ENCODE data around the gene OXSR1. TPM values are rescaled to one million over a fixed set of nuclear protein-coding genes. Genes with fewer than 3 reads are reported as not detected.

The OXSR1 gene
- total RNA-seq, 4 donors from 2014 or later = 37.9 to 50.0 (median 43.2) TPM

GRCh38 chr3:38264353-38264771 is 99.0 kb downstream of the OXSR1 start:
- in situ Hi-C loops (cut with MboI; ENCODE audit: low sequenced_read_pairs in 4 of 4) (no loop called here), intact Hi-C loops (cut with DNase I; ENCODE audit: low total_unique reads) (no loop called here)
- TF ChIP-seq CTCF (IDR thresholded peaks at IDR 0.05 in 4 of 5, conservative IDR thresholded peaks at IDR 0.05 in 1 of 5) (no peak), POLR2A (IDR thresholded peaks at IDR 0.05) (no peak)
- Histone ChIP-seq H3K27me3 (no peaks in the 10 kb centered on the region), H3K9me3 (no peaks in the 10 kb centered on the region), H3K4me1 (peaks cover 17 to 24% of the 10 kb centered on the region in 2 donors), H3K4me3 (no peak overlapping the region), H3K27ac (peak overlapping the region in 2 of 4 donors; percentile 25 to 62), H3K36me3 (no peaks in the 10 kb centered on the region)
- ATAC-seq = peak; percentile 76 to 89
- DNase-seq = peak in 1 of 2 donors; percentile 56

GRCh38 chr3:38264779-38265178 is 99.4 kb downstream of the OXSR1 start:
- DNase-seq = no peak
- H3K4me1 ChIP-seq = peaks cover 17 to 24% of the 10 kb centered on the region in 2 donors
- H3K9me3 ChIP-seq = no peaks in the 10 kb centered on the region
- H3K4me3 ChIP-seq = no peak overlapping the region
- no peak for TF ChIP-seq CTCF (IDR thresholded peaks at IDR 0.05 in 4 of 5, conservative IDR thresholded peaks at IDR 0.05 in 1 of 5)
- no peak for TF ChIP-seq POLR2A (IDR thresholded peaks at IDR 0.05)
- intact Hi-C loops (cut with DNase I; ENCODE audit: low total_unique reads) (no loop called here), in situ Hi-C loops (cut with MboI; ENCODE audit: low sequenced_read_pairs in 4 of 4) (no loop called here)
- no peaks in the 10 kb centered on the region for H3K36me3 ChIP-seq
- H3K27me3 ChIP-seq = no peaks in the 10 kb centered on the region
- no peak for ATAC-seq
- H3K27ac ChIP-seq = peak overlapping the region in 1 of 4 donors; percentile 62

- peaks cover 17 to 24% of the 10 kb centered on the region in 2 donors for H3K4me1 ChIP-seq
- intact Hi-C loops (cut with DNase I; ENCODE audit: low total_unique reads) = no loop called here
- ATAC-seq = no peak
- no peak within 1 kb of the TSS for H3K4me3 ChIP-seq
- no peak for DNase-seq
- H3K27ac ChIP-seq = peak within 1 kb of the TSS in 1 of 4 donors; percentile 62
- no peaks in the 10 kb centered on the region for H3K27me3 ChIP-seq
- no peaks in the 10 kb centered on the region for H3K36me3 ChIP-seq
- in situ Hi-C loops (cut with MboI; ENCODE audit: low sequenced_read_pairs in 4 of 4) = no loop called here
- no peak for TF ChIP-seq POLR2A (IDR thresholded peaks at IDR 0.05)
- TF ChIP-seq CTCF (IDR thresholded peaks at IDR 0.05 in 4 of 5, conservative IDR thresholded peaks at IDR 0.05 in 1 of 5) = no peak
- H3K9me3 ChIP-seq = no peaks in the 10 kb centered on the region
Measured at GRCh38 chr3:38265604-38266307, 100.4 kb downstream of the OXSR1 start, which contains the start of gene SLC22A13. TSS of gene SLC22A13 (plus strand) at chr3:38265812. CDS start at chr3:38265861, 49 bp downstream.

- ATAC-seq (no peak), DNase-seq (no peak)
- H3K27ac ChIP-seq = no peak overlapping the region
- H3K9me3 ChIP-seq = no peaks in the 10 kb centered on the region
- intact Hi-C loops (cut with DNase I; ENCODE audit: low total_unique reads) = no loop called here
- no peaks in the 10 kb centered on the region for H3K36me3 ChIP-seq
- H3K27me3 ChIP-seq = no peaks in the 10 kb centered on the region
- no peak overlapping the region for H3K4me3 ChIP-seq
- peaks cover 17 to 22% of the 10 kb centered on the region in 2 donors for H3K4me1 ChIP-seq
- in situ Hi-C loops (cut with MboI; ENCODE audit: low sequenced_read_pairs in 4 of 4) = no loop called here
- TF ChIP-seq CTCF (IDR thresholded peaks at IDR 0.05 in 4 of 5, conservative IDR thresholded peaks at IDR 0.05 in 1 of 5) (no peak), POLR2A (IDR thresholded peaks at IDR 0.05) (no peak)
Measured at GRCh38 chr3:38266810-38267209, 101.5 kb downstream of the OXSR1 start.
